ENCODE results near the gene COL5A2. TPM values are rescaled to one million over a fixed set of nuclear protein-coding genes. Genes with fewer than 3 reads are reported as not detected.

Gene COL5A2
- 771 and 891 TPM in 2 replicates for total RNA-seq

DNA sequence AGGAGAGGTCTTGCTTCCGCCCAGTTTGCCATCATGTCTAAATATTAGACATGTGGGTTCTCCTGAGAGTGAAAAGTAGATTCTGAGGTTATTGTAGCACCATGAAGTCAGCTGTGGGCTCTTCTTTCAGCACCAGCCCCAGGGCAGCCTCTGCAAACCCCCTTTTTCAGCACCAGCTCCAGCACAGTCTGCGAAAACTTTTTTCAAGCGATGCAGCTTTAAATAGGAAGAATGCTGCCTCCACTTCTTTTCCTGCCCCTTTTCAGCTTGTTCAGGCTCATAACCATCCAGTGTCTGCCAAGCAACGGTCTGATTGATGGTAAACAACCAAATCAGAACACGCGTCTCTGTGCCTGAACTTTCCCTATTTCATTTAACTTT is at the start of gene COL5A2:
Gene COL5A2, minus strand, starts transcription at position 192 of the 381 bp plus-strand sequence. Its CDS starts 157 bp downstream, at position 35.

Other genes with a start within 250 kb of the COL5A2 start
- gene COL3A1, start 205.4 kb downstream of the COL5A2 start, total RNA-seq, result 9,456 and 10,579 TPM in 2 replicates

Measured in cardiac atrium fibroblast (primary cell).